ENCODE measurements around the gene NFE2L3.
"Not testable (repeated sequence)": the region's sequence is repeated elsewhere in the genome, so short reads cannot be mapped to it uniquely, and the experiment has no call there.

NFE2L3 gene, protein sequence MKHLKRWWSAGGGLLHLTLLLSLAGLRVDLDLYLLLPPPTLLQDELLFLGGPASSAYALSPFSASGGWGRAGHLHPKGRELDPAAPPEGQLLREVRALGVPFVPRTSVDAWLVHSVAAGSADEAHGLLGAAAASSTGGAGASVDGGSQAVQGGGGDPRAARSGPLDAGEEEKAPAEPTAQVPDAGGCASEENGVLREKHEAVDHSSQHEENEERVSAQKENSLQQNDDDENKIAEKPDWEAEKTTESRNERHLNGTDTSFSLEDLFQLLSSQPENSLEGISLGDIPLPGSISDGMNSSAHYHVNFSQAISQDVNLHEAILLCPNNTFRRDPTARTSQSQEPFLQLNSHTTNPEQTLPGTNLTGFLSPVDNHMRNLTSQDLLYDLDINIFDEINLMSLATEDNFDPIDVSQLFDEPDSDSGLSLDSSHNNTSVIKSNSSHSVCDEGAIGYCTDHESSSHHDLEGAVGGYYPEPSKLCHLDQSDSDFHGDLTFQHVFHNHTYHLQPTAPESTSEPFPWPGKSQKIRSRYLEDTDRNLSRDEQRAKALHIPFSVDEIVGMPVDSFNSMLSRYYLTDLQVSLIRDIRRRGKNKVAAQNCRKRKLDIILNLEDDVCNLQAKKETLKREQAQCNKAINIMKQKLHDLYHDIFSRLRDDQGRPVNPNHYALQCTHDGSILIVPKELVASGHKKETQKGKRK

DNA sequence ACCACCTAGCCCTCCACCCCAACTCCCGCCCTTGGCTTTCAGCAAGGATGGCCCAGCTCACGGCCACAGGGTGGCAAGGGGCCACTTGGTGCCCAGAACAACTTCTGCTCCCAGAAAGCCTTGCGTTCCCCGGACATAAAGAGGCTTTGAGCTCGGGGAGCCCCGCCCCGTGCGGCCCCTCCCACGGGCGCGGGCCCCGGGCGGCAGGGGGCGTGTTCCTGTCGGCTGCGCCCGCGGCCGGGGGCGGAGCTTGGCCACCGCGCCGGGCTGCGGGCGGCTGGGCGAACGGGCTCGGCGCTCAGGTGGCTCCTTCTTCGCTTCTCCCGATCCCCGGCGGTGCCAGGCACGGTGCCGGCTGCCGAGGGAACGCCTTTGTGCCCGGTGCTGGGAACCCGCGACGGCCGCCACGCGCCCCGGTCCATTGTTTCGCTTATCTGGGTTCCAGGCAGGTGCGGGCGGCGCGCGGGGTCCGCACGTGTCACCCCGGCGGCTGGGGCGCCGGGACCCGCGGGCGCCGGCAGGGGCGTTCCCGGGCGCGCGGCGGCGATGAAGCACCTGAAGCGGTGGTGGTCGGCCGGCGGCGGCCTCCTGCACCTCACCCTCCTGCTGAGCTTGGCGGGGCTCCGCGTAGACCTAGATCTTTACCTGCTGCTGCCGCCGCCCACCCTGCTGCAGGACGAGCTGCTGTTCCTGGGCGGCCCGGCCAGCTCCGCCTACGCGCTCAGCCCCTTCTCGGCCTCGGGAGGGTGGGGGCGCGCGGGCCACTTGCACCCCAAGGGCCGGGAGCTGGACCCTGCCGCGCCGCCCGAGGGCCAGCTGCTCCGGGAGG, at the start of gene NFE2L3:
Gene NFE2L3, plus strand, starts transcription at position 246 of the 829 bp plus-strand sequence. Its CDS starts 301 bp downstream, at position 547.
- peak within 1 kb of the TSS; percentile 93 for H3K27ac Mint-ChIP-seq
- H3K4me3 Mint-ChIP-seq: peak within 1 kb of the TSS; percentile 93 to 96
- H3K4me1 Mint-ChIP-seq: peaks cover 41 to 52% of the 10 kb centered on the region in 2 donors
- DNase-seq: peak; percentile 75
- H3K9me3 Mint-ChIP-seq: no peaks in the 10 kb centered on the region
- peaks cover 0 to 5% of the 10 kb centered on the region in 2 donors for H3K27me3 Mint-ChIP-seq
- H3K36me3 Mint-ChIP-seq: no peaks in the 10 kb centered on the region
- ATAC-seq (replicated peaks): peak; percentile 74 to 80

DNA sequence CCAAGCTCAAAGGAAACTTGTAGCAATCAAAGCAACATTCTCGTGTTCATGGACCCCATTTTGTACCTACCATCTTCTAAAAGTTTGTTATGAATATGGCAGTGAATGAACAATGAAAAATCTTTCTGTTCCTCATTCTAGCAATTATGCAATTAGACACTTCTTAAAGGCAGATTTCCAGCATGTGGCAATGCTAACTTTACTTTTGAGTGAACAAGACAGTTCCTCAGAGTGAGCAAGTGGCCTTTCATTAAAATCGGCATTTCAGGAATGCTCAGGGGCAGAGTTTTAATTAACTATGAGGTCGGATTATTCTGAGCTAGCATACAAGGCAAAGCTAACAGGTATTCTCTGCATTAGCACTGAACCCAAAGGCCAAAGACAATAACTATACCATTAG, 48.4 kb upstream of the NFE2L3 start:
- Mint-ChIP-seq H3K27ac (no peak overlapping the region), H3K27me3 (peaks cover 0 to 6% of the 10 kb centered on the region in 2 donors), H3K36me3 (peaks cover 0 to 4% of the 10 kb centered on the region in 2 donors), H3K4me3 (no peak overlapping the region), H3K9me3 (no peaks in the 10 kb centered on the region), H3K4me1 (peaks cover 14 to 23% of the 10 kb centered on the region in 2 donors)
- DNase-seq: no peak
- no peak for ATAC-seq (replicated peaks)

DNA sequence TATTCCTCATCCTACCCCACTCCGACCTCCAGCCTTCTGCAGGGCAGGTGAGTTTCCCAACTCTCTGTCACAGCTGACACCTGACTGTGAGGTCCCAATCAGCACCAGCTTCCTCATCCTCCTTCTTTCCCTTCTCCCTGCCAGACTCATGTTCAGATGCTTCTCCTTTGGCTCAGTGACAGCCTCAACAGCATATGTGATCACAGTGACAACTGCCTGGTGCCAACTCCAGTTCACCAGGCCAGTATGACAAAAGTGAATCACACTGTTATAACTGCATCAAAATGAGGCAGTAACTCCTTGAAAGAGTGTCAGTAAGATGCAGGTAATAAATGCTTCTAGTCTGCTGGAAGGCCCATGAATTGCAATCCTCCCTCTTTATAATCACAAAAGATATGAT, 46.8 kb upstream of the NFE2L3 start:
- Mint-ChIP-seq H3K36me3 (peaks cover 0 to 4% of the 10 kb centered on the region in 2 donors), H3K27me3 (peaks cover 0 to 6% of the 10 kb centered on the region in 2 donors), H3K4me3 (no peak overlapping the region), H3K4me1 (peaks cover 14 to 23% of the 10 kb centered on the region in 2 donors), H3K9me3 (no peaks in the 10 kb centered on the region), H3K27ac (no peak overlapping the region)
- no peak for DNase-seq
- ATAC-seq (replicated peaks): no peak

DNA sequence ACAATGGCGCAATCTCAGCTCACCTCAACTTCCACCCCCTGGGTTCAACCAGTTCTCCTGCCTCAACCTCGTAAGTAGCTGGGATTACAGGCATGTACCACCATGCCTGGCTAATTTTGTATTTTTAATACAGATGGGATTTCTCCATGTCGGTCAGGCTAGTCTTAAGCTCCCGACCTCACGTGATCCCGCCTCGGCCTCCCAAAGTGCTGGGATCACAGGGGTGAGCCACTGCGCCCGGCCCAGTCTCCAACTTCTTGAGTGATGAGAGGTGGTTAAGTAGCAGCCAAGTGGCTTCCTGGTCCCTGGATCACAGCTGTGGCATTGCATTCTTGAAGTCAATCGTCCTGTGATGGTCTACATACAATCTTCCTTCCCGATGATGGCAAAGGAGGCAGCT, 46.1 kb upstream of the NFE2L3 start:
- Mint-ChIP-seq H3K4me3 (no peak overlapping the region), H3K9me3 (no peaks in the 10 kb centered on the region), H3K4me1 (peaks cover 12 to 16% of the 10 kb centered on the region in 2 donors), H3K27me3 (peaks cover 0 to 6% of the 10 kb centered on the region in 2 donors), H3K36me3 (peaks cover 0 to 4% of the 10 kb centered on the region in 2 donors), H3K27ac (no peak overlapping the region)
- ATAC-seq (replicated peaks) (no peak), DNase-seq (no peak)

DNA sequence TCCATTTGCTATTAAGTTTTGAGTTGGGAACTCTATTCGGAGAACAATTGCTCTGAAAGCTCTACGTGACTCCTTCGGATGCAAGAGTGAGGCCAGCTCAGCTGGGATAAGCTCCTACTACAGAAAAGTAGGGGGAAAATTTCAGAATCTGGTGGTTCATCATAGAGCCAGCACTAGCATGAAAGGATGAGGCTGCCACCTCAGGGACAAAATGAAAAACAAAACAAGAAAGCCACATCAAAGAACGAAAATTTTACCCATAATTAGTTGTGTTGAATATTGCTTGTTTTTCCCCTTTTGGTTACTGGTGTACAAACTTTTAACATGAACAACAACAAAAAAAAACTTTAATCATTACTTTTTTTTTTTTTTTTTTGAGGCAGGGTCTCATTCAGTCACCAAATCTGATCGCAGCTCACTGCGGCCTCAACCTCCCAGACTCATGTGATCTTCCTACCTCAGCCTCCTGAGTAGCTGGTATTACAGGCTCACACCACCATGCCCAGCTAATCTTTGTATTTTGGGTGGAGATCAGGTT, 39.7 kb upstream of the NFE2L3 start:
- Mint-ChIP-seq H3K4me1 (no peaks in the 10 kb centered on the region), H3K27me3 (peaks cover 0 to 9% of the 10 kb centered on the region in 2 donors), H3K4me3 (no peak overlapping the region), H3K36me3 (no peaks in the 10 kb centered on the region), H3K27ac (no peak overlapping the region), H3K9me3 (no peaks in the 10 kb centered on the region)
- DNase-seq (no peak), ATAC-seq (replicated peaks) (no peak)

DNA sequence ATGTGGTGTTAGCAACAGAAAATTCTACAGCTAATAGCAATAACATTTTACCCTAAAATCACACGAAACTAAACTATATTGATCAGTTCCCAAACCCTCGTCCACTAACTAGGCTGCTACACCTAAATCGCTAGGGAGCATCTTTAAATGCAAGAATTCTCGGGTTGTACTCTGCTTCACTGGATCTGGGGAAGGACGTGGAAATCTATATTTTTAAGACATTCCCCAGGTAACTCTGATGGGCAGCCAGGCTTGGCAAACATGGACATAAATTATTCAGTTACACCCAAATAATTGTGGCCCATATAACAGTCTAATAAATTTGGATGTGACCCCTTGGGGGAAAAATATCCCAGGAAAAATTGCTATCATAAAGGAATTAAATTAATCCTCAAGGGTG, 36.3 kb upstream of the NFE2L3 start:
- H3K36me3 Mint-ChIP-seq: no peaks in the 10 kb centered on the region
- H3K27me3 Mint-ChIP-seq: peaks cover 0 to 4% of the 10 kb centered on the region in 2 donors
- H3K4me3 Mint-ChIP-seq: no peak overlapping the region
- H3K4me1 Mint-ChIP-seq: no peaks in the 10 kb centered on the region
- no peak for DNase-seq
- H3K9me3 Mint-ChIP-seq: no peaks in the 10 kb centered on the region
- no peak overlapping the region for H3K27ac Mint-ChIP-seq
- no peak for ATAC-seq (replicated peaks)

DNA sequence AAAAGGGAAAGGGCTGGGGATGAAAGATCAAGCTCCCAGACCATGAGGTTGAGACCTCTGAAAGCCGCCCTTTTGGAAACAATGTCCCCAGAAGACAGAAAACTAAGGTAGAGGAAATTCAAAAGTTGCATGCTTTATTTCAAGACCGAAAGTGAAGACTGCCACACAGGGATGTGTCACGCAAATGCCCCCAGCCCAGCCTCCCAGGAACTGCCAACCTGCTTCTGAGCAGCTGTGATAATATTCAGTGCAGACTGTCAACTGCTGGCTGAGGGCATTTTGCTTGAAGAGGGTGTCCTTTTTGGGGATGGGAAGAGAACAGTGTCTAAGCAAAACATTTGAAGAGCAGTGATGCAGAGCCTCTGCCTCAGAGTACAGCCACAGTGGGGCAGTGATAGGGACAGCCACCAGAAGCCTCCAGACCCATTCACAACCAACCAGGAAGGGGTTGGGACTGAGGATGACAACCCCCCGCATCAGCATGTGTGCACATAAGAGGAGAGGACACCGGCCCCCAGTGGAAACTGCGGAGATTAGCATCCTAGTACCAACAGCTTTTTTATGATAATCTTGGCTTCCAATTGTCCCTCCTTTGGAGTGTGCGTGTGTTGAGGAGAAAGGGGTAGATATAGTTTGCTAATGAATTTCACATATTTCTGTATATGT, 34.7 kb upstream of the NFE2L3 start:
- Mint-ChIP-seq H3K4me1 (no peaks in the 10 kb centered on the region), H3K9me3 (no peaks in the 10 kb centered on the region), H3K4me3 (no peak overlapping the region), H3K27me3 (peaks cover 0 to 4% of the 10 kb centered on the region in 2 donors), H3K36me3 (no peaks in the 10 kb centered on the region), H3K27ac (no peak overlapping the region)
- ATAC-seq (replicated peaks) (no peak), DNase-seq (no peak)

DNA sequence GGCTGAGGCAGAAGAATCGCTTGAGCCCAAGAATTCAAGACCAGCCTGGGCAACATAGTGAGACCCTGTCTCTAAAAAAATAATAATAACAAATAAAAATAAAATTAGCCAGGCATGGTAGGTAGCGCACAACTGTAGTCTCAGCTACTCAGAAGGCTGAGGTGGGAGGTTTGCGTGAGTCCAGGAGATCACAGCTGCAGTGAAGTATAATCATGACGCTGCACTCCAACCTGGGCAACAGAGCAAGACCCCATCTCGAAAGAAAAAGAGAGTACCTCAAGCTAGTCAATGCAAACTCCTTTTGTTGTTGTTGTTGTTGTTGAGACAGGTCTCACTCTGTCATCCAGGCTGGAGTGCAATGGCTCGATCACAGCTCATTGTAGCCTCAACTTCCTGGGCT, 34.0 kb upstream of the NFE2L3 start:
- H3K27me3 Mint-ChIP-seq: peaks cover 0 to 4% of the 10 kb centered on the region in 2 donors
- H3K4me1 Mint-ChIP-seq: peaks cover 4 to 7% of the 10 kb centered on the region in 2 donors
- no peak overlapping the region for H3K27ac Mint-ChIP-seq
- no peaks in the 10 kb centered on the region for H3K9me3 Mint-ChIP-seq
- no peak overlapping the region for H3K4me3 Mint-ChIP-seq
- no peaks in the 10 kb centered on the region for H3K36me3 Mint-ChIP-seq
- no peak for DNase-seq
- ATAC-seq (replicated peaks): no peak

DNA sequence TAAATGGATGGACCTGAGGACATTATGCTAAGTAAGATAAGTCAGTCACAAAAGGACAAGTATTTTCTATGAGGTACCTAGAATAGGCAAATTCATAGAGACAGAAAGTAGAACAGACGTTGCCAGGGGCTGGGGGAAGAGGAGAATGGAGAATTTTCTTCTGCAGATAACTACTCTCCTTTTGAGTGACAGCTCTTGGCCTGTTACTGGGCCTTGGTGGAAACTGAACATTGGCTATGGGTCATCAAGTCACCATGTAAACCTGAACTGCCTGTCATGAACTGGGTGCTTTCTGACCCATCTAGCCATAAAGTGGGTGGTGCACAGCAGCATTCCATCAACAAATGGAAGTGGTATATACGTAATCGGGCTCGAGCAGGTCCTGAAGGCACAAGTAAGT, 29.3 kb upstream of the NFE2L3 start:
- no peak for ATAC-seq (replicated peaks)
- no peak overlapping the region for H3K27ac Mint-ChIP-seq

DNA sequence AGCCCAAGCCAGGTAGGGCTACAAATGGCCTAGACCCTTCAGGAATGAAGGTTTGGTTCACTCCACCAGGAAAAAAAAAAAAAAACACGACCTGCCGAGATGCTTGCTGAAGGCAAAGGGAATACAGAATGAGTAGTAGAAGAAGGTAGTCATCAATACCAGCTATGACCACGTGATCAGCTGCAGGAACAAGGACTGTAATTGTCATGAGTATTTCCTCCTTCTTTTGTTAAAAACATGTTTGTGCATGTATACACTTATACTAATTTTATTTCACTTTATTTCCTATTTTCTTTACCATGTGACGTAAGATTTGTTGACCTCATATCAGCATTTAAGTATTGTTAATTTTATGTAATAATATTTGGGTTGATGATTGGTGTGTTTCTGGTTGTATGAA, 27.2 kb upstream of the NFE2L3 start:
- not testable (repeated sequence) for ATAC-seq (replicated peaks); H3K4me3 Mint-ChIP-seq; H3K36me3 Mint-ChIP-seq; H3K9me3 Mint-ChIP-seq; H3K27ac Mint-ChIP-seq; DNase-seq
- Mint-ChIP-seq H3K27me3 (peaks cover 9 to 12% of the 10 kb centered on the region in 2 donors), H3K4me1 (peaks cover 19% of the 10 kb centered on the region in 2 donors)

More for the DNA sequence above, 29.3 kb upstream of the NFE2L3 start:
- no peak for DNase-seq
- Mint-ChIP-seq H3K36me3 (no peaks in the 10 kb centered on the region), H3K4me3 (no peak overlapping the region), H3K4me1 (peaks cover 17 to 18% of the 10 kb centered on the region in 2 donors), H3K9me3 (no peaks in the 10 kb centered on the region), H3K27me3 (peaks cover 9 to 12% of the 10 kb centered on the region in 2 donors)

DNA sequence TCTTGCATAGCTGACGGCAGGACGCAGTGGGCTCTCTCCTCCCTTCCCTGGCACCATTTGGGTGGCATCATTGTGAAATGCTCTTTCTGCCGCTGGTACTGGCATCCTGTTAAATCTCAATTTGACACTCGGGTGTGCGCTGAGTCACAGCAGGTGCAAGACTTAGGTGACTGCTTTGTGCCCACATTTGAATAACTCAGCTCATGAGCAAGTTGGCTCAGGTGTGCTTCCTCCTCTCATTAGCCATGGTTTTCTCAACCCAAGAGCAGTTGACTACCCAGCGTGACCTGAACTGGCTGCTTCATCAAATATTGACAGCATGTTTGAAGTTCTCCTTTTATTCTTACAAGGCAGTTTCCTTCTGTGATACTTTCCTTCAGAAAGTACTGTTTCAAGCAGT, 24.6 kb upstream of the NFE2L3 start:
- Mint-ChIP-seq H3K27ac (no peak overlapping the region), H3K9me3 (no peaks in the 10 kb centered on the region), H3K36me3 (no peaks in the 10 kb centered on the region), H3K4me3 (no peak overlapping the region), H3K4me1 (peaks cover 18 to 19% of the 10 kb centered on the region in 2 donors), H3K27me3 (peaks cover 25% of the 10 kb centered on the region in 2 donors)
- DNase-seq (no peak), ATAC-seq (replicated peaks) (peak; percentile 85 to 87)

DNA sequence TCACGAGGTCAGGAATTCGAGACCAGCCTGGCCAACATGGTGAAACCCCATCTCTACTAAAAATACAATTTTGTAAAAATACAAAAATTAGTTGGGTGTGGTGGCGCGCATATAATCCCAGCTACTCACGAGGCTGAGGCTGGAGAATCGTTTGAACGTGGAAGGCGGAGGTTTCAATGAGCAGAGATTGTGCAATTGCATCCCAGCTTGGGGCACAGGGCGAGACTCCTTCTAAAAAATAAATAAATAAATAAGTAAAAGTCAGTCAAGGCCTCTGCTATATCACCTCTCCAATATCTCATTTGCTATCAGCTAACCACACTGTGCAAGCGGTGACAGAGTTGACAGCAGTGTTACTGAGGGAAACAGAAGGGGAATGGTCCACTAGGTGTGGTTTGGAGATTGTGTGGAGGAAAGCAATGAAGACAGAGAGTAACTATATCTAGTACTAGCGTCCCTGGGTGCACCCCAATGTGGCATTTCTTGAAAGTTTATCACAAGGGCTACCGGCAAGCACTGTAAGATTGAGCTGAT, 20.9 kb upstream of the NFE2L3 start:
- no peak overlapping the region for H3K4me3 Mint-ChIP-seq
- no peak for ATAC-seq (replicated peaks)
- peaks cover 0 to 5% of the 10 kb centered on the region in 2 donors for H3K36me3 Mint-ChIP-seq

DNA sequence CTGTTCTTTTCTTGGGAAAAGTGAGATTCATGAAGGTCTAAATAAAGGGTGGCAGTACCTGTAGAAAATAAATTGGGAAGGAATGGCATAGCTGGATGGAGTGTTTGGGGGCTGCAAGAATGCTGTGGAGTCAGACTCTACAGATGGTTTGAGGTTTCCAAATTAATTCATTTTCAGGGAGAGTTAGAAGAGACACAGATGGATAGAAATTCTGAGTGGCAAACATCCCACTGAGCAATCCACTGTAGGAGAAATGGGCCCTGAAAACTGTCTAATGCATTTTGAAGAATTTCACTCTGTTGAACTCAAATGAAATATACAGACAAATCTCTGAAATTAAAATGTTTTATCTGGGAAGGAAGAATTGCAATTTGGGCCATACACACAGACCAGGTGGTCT, 16.9 kb upstream of the NFE2L3 start:
- no peaks in the 10 kb centered on the region for H3K9me3 Mint-ChIP-seq
- no peaks in the 10 kb centered on the region for H3K4me1 Mint-ChIP-seq
- H3K36me3 Mint-ChIP-seq: peaks cover 0 to 5% of the 10 kb centered on the region in 2 donors
- peaks cover 26 to 28% of the 10 kb centered on the region in 2 donors for H3K27me3 Mint-ChIP-seq
- no peak overlapping the region for H3K27ac Mint-ChIP-seq
- no peak overlapping the region for H3K4me3 Mint-ChIP-seq
- ATAC-seq (replicated peaks) (no peak), DNase-seq (no peak)

More for the DNA sequence above, 20.9 kb upstream of the NFE2L3 start:
- H3K27ac Mint-ChIP-seq: no peak overlapping the region
- H3K9me3 Mint-ChIP-seq: no peaks in the 10 kb centered on the region
- DNase-seq: no peak
- peaks cover 22% of the 10 kb centered on the region in 2 donors for H3K27me3 Mint-ChIP-seq
- peaks cover 8 to 10% of the 10 kb centered on the region in 2 donors for H3K4me1 Mint-ChIP-seq
